Suprapubic skin (tissue), 4 donors: ENCODE results near the gene LCE2B. TPM values are rescaled to one million over a fixed set of nuclear protein-coding genes. Genes with fewer than 3 reads are reported as not detected.
"Not testable (repeated sequence)": the region's sequence is repeated elsewhere in the genome, so short reads cannot be mapped to it uniquely, and the experiment has no call there.

Experiments used
- DNase-seq, 2 donors: peaks; one replicate each; pipeline ENCODE4 v3.0.0-alpha.2; 2019; ENCODE audit warnings: low spot score in 2 of 2
- H3K27ac ChIP-seq: fragments of 200-600 bp; sonication (generic); one replicate; pipeline ENCODE4 v1.5.1; 2019
- H3K27me3 ChIP-seq: fragments of 200-600 bp; sonication (generic); one replicate; pipeline ENCODE4 v1.5.1; 2019
- H3K36me3 ChIP-seq: fragments of 200-600 bp; sonication (generic); one replicate; pipeline ENCODE4 v1.5.1; 2019
- H3K4me1 ChIP-seq: fragments of 200-600 bp; sonication (generic); one replicate; pipeline ENCODE4 v1.5.1; 2019
- H3K4me3 ChIP-seq: fragments of 200-600 bp; sonication (generic); one replicate; pipeline ENCODE4 v1.5.1; 2019; ENCODE audit warnings: mild to moderate bottlenecking
- H3K9me3 ChIP-seq: fragments of 200-600 bp; sonication (generic); one replicate; pipeline ENCODE4 v1.5.1; 2019
- EP300 ChIP-seq: sonication (generic); formaldehyde crosslinking; IDR thresholded peaks from one replicate; pipeline ENCODE4 v1.6.1; 2017; ENCODE audit warnings: antibody characterized with exemption
- POLR2A ChIP-seq, 2 donors: fragments of 450-650 bp; IDR thresholded peaks; one replicate each; pipeline ENCODE4 v1.6.1; 2017; ENCODE audit warnings: antibody characterized with exemption in 2 of 2, mild to moderate bottlenecking in 2 of 2, moderate library complexity in 2 of 2
- POLR2AphosphoS5 ChIP-seq, 3 donors: sonication (generic); formaldehyde crosslinking; IDR thresholded peaks; one replicate each; pipeline ENCODE4 v1.6.1; 2017; ENCODE audit warnings: antibody characterized with exemption in 3 of 3
- WGBS: methylation state at CpG from one replicate; pipeline ENCODE4 v1.1.5; 2018; 5-methylcytosine and 5-hydroxymethylcytosine counted together
- total RNA-seq, 4 donors: library from RNA; depleted of rRNA; stranded (reverse); fragments of >200 nt; gene quantifications; one replicate each; pipeline ENCODE4 v1.1.0, GENCODE V29; 2016
- TF ChIP-seq, protein P1 (sequence below), 2 donors: fragments of 200-600 bp in 1 of 2; fragments of 450-650 bp in 1 of 2; sonication (generic) in 1 of 2; IDR thresholded peaks; one replicate each; pipeline ENCODE4 v1.5.1; 2016 to 2019; ENCODE audit warnings: antibody characterized with exemption in 2 of 2, mild to moderate bottlenecking in 1 of 2, moderate library complexity in 1 of 2

Gene LCE2B, protein sequence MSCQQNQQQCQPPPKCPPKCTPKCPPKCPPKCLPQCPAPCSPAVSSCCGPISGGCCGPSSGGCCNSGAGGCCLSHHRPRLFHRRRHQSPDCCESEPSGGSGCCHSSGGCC
- 1,000 to 10,000 TPM in 2 of 4 donors, 100 to 1,000 TPM in 1, 10 to 100 TPM in 1; 91.9 to 1,442 (median 997) TPM for total RNA-seq

DNA sequence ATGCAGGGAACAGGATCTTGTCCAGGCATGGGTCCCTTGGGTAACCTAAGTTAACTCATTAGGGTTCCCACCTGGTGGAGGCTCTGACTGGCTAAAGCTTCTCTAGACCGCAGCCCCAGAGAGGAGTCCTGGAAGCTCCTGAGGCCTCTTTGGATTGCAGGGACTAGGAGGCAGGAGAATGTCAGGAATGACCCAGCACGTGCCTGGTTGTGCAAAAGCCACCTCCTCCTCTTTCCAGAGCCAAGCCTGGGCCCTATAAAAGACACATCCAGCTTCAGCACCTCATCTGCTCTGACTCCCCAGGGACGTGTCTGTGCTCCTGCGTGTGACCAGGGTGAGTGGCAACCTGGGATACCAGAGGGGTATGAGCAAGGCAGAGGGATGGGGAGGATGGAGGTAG lies at the start of gene LCE2B:
LCE2B (plus strand) TSS at position 301 of the 400 bp plus-strand sequence. CDS start 721 bp downstream, outside the sequence.
- not testable (repeated sequence) for H3K4me3 ChIP-seq, H3K27ac ChIP-seq, DNase-seq, H3K9me3 ChIP-seq, H3K4me1 ChIP-seq, H3K36me3 ChIP-seq, H3K27me3 ChIP-seq
- WGBS = 90% methylated on average over 3 of the region's 4 CpGs

DNA sequence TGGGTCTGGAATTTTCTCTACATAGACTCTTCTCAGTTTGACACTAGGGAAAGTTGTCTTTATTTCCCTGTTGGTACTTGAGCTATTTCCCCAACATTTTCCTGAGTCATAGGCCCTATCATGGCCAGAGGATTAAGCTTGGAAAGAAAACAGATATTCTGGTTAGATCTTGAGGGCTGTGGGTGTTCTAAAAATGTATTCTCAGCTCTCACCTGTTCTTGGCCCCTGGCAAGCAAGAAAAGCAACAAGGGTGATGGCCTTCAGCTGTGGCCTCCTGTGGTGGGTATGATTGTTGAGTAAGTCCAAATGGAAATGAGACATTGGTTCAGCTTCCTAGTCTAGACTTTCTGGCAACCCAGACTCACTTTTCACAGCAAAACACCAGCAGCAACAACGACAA lies 45.6 kb upstream of the LCE2B start:
- Histone ChIP-seq H3K27ac (no peak overlapping the region), H3K27me3 (peaks cover 4% of the 10 kb centered on the region), H3K9me3 (no peaks in the 10 kb centered on the region), H3K4me1 (no peaks in the 10 kb centered on the region), H3K36me3 (no peaks in the 10 kb centered on the region), H3K4me3 (no peak overlapping the region)
- no peak for DNase-seq
- 71% methylated on average over 1 of the region's 1 CpG for whole genome bisulfite sequencing
- TF ChIP-seq POLR2A (IDR thresholded peaks at IDR 0.05) (no peak), POLR2AphosphoS5 (IDR thresholded peaks at IDR 0.05) (no peak), EP300 (no peak)
- TF ChIP-seq, protein P1, sequence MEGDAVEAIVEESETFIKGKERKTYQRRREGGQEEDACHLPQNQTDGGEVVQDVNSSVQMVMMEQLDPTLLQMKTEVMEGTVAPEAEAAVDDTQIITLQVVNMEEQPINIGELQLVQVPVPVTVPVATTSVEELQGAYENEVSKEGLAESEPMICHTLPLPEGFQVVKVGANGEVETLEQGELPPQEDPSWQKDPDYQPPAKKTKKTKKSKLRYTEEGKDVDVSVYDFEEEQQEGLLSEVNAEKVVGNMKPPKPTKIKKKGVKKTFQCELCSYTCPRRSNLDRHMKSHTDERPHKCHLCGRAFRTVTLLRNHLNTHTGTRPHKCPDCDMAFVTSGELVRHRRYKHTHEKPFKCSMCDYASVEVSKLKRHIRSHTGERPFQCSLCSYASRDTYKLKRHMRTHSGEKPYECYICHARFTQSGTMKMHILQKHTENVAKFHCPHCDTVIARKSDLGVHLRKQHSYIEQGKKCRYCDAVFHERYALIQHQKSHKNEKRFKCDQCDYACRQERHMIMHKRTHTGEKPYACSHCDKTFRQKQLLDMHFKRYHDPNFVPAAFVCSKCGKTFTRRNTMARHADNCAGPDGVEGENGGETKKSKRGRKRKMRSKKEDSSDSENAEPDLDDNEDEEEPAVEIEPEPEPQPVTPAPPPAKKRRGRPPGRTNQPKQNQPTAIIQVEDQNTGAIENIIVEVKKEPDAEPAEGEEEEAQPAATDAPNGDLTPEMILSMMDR (IDR thresholded peaks at IDR 0.05) = no peak

DNA sequence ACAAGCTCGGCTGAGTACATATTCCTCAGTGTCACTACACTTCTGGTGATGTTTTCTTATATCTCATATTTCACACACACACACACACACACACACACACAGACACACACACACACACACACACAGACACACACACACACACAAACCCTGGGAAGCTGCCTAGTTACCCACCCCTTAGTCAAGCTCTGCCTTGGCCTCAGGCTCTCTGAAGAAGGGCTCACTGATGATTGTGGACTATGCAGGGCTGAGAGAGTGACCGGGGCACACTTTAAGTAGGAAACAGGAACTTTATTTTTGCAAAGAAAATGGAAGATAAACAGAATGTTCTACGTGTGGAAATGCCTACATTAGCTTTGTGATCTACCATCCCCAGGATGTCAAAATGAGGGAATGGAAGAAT lies 42.0 kb upstream of the LCE2B start:
- WGBS = 58% methylated on average over 3 of the region's 3 CpGs
- Histone ChIP-seq H3K4me1 (no peaks in the 10 kb centered on the region), H3K27me3 (peaks cover 4% of the 10 kb centered on the region), H3K4me3 (no peak overlapping the region), H3K36me3 (no peaks in the 10 kb centered on the region), H3K9me3 (no peaks in the 10 kb centered on the region), H3K27ac (no peak overlapping the region)
- DNase-seq = no peak
- TF ChIP-seq, protein P1 (IDR thresholded peaks at IDR 0.05) = no peak
- TF ChIP-seq EP300 = no peak
- no peak for TF ChIP-seq POLR2AphosphoS5 (IDR thresholded peaks at IDR 0.05)
- no peak for TF ChIP-seq POLR2A (IDR thresholded peaks at IDR 0.05)

DNA sequence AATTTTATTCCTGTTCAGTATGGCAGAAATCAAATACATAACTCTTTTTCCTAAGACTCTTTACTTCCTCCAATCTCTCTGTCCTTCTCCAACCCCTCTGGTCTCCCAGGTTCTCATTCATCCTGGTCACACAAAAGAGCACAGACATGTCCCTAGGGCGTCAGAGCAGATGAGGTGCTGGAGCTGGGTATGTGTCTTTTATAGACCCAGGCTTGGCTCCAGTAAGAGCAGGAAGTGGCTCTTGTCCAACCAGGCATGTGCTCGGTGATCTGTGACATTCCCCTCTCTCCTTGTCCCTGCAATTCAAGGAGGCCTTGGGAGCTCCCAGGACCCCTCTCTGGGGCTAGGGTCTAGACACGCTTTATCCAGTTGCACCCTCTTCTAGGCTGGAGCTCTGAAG lies 40.8 kb upstream of the LCE2B start:
- DNase-seq = no peak
- Histone ChIP-seq H3K27me3 (peaks cover 4% of the 10 kb centered on the region), H3K36me3 (no peaks in the 10 kb centered on the region), H3K4me3 (no peak overlapping the region), H3K4me1 (no peaks in the 10 kb centered on the region), H3K9me3 (no peaks in the 10 kb centered on the region), H3K27ac (no peak overlapping the region)
- TF ChIP-seq POLR2AphosphoS5 (IDR thresholded peaks at IDR 0.05) (no peak), POLR2A (IDR thresholded peaks at IDR 0.05) (no peak), EP300 (no peak)
- TF ChIP-seq, protein P1 (IDR thresholded peaks at IDR 0.05) = no peak
- WGBS = 49% methylated on average over 3 of the region's 3 CpGs

DNA sequence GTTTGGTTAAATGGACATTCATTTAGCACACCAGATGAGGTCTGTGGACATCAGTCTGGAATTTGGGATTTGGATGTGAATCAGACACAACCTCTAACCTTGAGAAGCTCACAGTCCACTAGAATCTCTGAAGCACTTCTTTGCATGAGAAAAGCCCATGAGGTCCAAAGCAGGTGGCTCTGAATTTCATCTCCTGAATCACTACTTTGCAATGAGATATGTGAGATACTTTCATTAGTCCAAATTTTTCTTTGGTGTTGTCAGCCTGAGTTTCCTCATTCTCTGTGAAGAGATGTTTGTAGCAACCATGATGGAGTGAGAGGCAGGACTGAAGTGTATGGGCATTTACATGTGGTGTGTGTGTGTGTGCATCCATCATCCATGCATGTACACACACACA lies 39.3 kb upstream of the LCE2B start:
- TF ChIP-seq, protein P1 (IDR thresholded peaks at IDR 0.05) = no peak
- no peak for TF ChIP-seq POLR2AphosphoS5 (IDR thresholded peaks at IDR 0.05)
- TF ChIP-seq EP300 = no peak
- no peak for TF ChIP-seq POLR2A (IDR thresholded peaks at IDR 0.05)
- no peaks in the 10 kb centered on the region for H3K36me3 ChIP-seq
- no peak for DNase-seq
- H3K4me3 ChIP-seq = no peak overlapping the region
- H3K4me1 ChIP-seq = no peaks in the 10 kb centered on the region
- H3K27me3 ChIP-seq = peaks cover 4% of the 10 kb centered on the region
- H3K27ac ChIP-seq = no peak overlapping the region
- H3K9me3 ChIP-seq = no peaks in the 10 kb centered on the region

DNA sequence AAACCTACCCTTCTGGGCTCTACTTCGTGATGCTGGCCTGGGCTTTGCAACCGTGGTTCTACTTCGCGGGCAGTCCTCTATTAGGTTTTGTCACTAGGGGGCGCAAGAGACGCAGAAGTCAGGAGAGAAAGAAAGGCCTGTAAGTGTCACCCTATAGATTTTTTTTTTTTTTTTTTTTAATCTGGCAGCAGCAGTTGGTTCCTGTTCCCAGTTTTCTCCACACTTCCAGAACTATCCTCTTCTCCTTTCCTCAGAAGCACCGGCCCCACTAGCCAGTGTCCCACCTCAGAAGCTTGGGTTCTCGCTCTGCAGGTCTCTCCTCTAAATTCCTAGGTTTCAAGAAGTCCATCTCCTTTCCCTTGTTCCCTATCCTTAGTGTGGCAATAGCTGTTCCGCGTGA lies 31.8 kb upstream of the LCE2B start:
- no peaks in the 10 kb centered on the region for H3K27me3 ChIP-seq
- H3K9me3 ChIP-seq = no peaks in the 10 kb centered on the region
- no peaks in the 10 kb centered on the region for H3K36me3 ChIP-seq
- H3K27ac ChIP-seq = no peak overlapping the region
- no peak overlapping the region for H3K4me3 ChIP-seq
- DNase-seq = peak in 1 of 2 donors; percentile 61
- TF ChIP-seq, protein P1 (IDR thresholded peaks at IDR 0.05) = peak in 1 of 2 donors; percentile 56
- no peak for TF ChIP-seq EP300
- TF ChIP-seq POLR2A (IDR thresholded peaks at IDR 0.05) = no peak
- TF ChIP-seq POLR2AphosphoS5 (IDR thresholded peaks at IDR 0.05) = no peak
- 29% methylated on average over 10 of the region's 10 CpGs for WGBS
- H3K4me1 ChIP-seq = no peaks in the 10 kb centered on the region
